ENCODE results near the gene C14orf119.
A peak's percentile ranks its signal among the peaks of the same experiment; 100 is the strongest.

The C14orf119 gene

GRCh38 chr14:23109769-23110168 is 14.5 kb downstream of the C14orf119 start:
- DNase-seq (ENCODE audit: low spot score): no peak

GRCh38 chr14:23110579-23111365 is 15.5 kb downstream of the C14orf119 start:
- no peak for DNase-seq (ENCODE audit: low spot score)

GRCh38 chr14:23112359-23113178 is 17.3 kb downstream of the C14orf119 start:
- DNase-seq (ENCODE audit: low spot score): no peak

GRCh38 chr14:23113431-23114119 is 18.3 kb downstream of the C14orf119 start:
- no peak for DNase-seq (ENCODE audit: low spot score)

- DNase-seq (ENCODE audit: low spot score): no peak
Observed at GRCh38 chr14:23114120-23114458, 18.8 kb downstream of the C14orf119 start.

GRCh38 chr14:23114669-23115038 is 19.3 kb downstream of the C14orf119 start:
- DNase-seq (ENCODE audit: low spot score): no peak

GRCh38 chr14:23115039-23115731 is 19.9 kb downstream of the C14orf119 start:
- DNase-seq (ENCODE audit: low spot score): no peak

GRCh38 chr14:23115918-23116317 is 20.6 kb downstream of the C14orf119 start:
- DNase-seq (ENCODE audit: low spot score): no peak

GRCh38 chr14:23117371-23118020 is 22.2 kb downstream of the C14orf119 start:
- no peak for DNase-seq (ENCODE audit: low spot score)

GRCh38 chr14:23118506-23119362 is 23.4 kb downstream of the C14orf119 start, which contains the start of gene CEBPE:
Gene CEBPE, minus strand, starts transcription at chr14:23119255. Its CDS starts 164 bp downstream, at chr14:23119091.
- DNase-seq (ENCODE audit: low spot score): no peak

GRCh38 chr14:23119363-23120327 is 24.3 kb downstream of the C14orf119 start:
- DNase-seq (ENCODE audit: low spot score): no peak

- DNase-seq (ENCODE audit: low spot score): peak; percentile 89
Observed at GRCh38 chr14:23120541-23121251, 25.4 kb downstream of the C14orf119 start.

GRCh38 chr14:23121361-23121771 is 26.1 kb downstream of the C14orf119 start:
- no peak for DNase-seq (ENCODE audit: low spot score)

GRCh38 chr14:23122086-23122485 is 26.8 kb downstream of the C14orf119 start:
- DNase-seq (ENCODE audit: low spot score): no peak

GRCh38 chr14:23123419-23123818 is 28.1 kb downstream of the C14orf119 start:
- no peak for DNase-seq (ENCODE audit: low spot score)

- no peak for DNase-seq (ENCODE audit: low spot score)
Observed at GRCh38 chr14:23124337-23124954, 29.1 kb downstream of the C14orf119 start.

GRCh38 chr14:23125011-23125410 is 29.7 kb downstream of the C14orf119 start:
- DNase-seq (ENCODE audit: low spot score): no peak

GRCh38 chr14:23125933-23126524 is 30.7 kb downstream of the C14orf119 start:
- no peak for DNase-seq (ENCODE audit: low spot score)

All from left forelimb (tissue), 1 donor.